Brain microvascular endothelial cell (primary cell): Measurements from ENCODE around the gene TMPRSS3.

ENCODE experiments used
- DNase-seq: peaks from one replicate; pipeline ENCODE4 v3.0.0-alpha.2; 2020
- H3K27ac ChIP-seq: fragments of 250-450 bp; sonication (Bioruptor Pico); 2 replicates; pipeline ENCODE4 v1.5.1; 2020; ENCODE audit warnings: mild to moderate bottlenecking, moderate library complexity
- H3K27me3 ChIP-seq: fragments of 250-450 bp; sonication (Bioruptor Pico); replicated peaks from 2 replicates; pipeline ENCODE4 v1.5.1; 2020; ENCODE audit warnings: mild to moderate bottlenecking
- H3K36me3 ChIP-seq: fragments of 250-450 bp; sonication (Bioruptor Pico); replicated peaks from 2 replicates; pipeline ENCODE4 v1.5.1; 2020; ENCODE audit warnings: mild to moderate bottlenecking
- H3K4me3 ChIP-seq: 2 replicates; pipeline ENCODE4 v1.5.1; 2011; ENCODE audit warnings: low read depth, mild to moderate bottlenecking, control low read depth, low read length, moderate library complexity
- CTCF ChIP-seq: IDR thresholded peaks from 2 replicates; pipeline ENCODE4 v1.5.1; 2011; ENCODE audit warnings: low read depth, mild to moderate bottlenecking, moderate library complexity, low read length, control low read depth, inconsistent platforms; ENCODE audit errors: missing control alignments
- in situ Hi-C: cut with HindIII; loops from 2 replicates; pipeline ENCODE4 v1.10.0; 2017; ENCODE audit warnings: low sequenced_read_pairs, low pct_ligation_motif_present

Gene TMPRSS3

GRCh38 chr21:42360317-42360716 is 35.5 kb downstream of the TMPRSS3 start:
- H3K27ac ChIP-seq, result no peak overlapping the region
- in situ Hi-C loops, result no loop called here

GRCh38 chr21:42358937-42359336 is 36.9 kb downstream of the TMPRSS3 start:
- in situ Hi-C loops, result no loop called here
- H3K27me3 ChIP-seq, result no peaks in the 10 kb centered on the region

More at GRCh38 chr21:42360317-42360716, 35.5 kb downstream of the TMPRSS3 start:
- DNase-seq, result no peak
- no peaks in the 10 kb centered on the region for H3K36me3 ChIP-seq
- H3K4me3 ChIP-seq, result no peak overlapping the region
- no peaks in the 10 kb centered on the region for H3K27me3 ChIP-seq
- no peak for TF ChIP-seq CTCF

GRCh38 chr21:42358261-42358660 is 37.6 kb downstream of the TMPRSS3 start:
- H3K4me3 ChIP-seq, result no peak overlapping the region
- H3K36me3 ChIP-seq, result no peaks in the 10 kb centered on the region
- no peak for DNase-seq
- in situ Hi-C loops, result no loop called here
- no peaks in the 10 kb centered on the region for H3K27me3 ChIP-seq
- no peak for TF ChIP-seq CTCF
- no peak overlapping the region for H3K27ac ChIP-seq

More at GRCh38 chr21:42358937-42359336, 36.9 kb downstream of the TMPRSS3 start:
- Histone ChIP-seq H3K4me3 (no peak overlapping the region), H3K36me3 (no peaks in the 10 kb centered on the region), H3K27ac (no peak overlapping the region)
- TF ChIP-seq CTCF, result no peak
- no peak for DNase-seq

- no peak for DNase-seq
- Histone ChIP-seq H3K4me3 (no peak overlapping the region), H3K36me3 (no peaks in the 10 kb centered on the region), H3K27me3 (no peaks in the 10 kb centered on the region), H3K27ac (no peak overlapping the region)
- in situ Hi-C loops, result no loop called here
- TF ChIP-seq CTCF, result no peak
Observed at GRCh38 chr21:42357307-42357706, 38.5 kb downstream of the TMPRSS3 start.

- Histone ChIP-seq H3K27me3 (no peaks in the 10 kb centered on the region), H3K4me3 (no peak overlapping the region), H3K27ac (no peak overlapping the region), H3K36me3 (no peaks in the 10 kb centered on the region)
- in situ Hi-C loops, result no loop called here
- DNase-seq, result no peak
- no peak for TF ChIP-seq CTCF
Observed at GRCh38 chr21:42356650-42357049, 39.2 kb downstream of the TMPRSS3 start.

GRCh38 chr21:42356046-42356445 is 39.8 kb downstream of the TMPRSS3 start:
- Histone ChIP-seq H3K4me3 (no peak overlapping the region), H3K27ac (no peak overlapping the region), H3K36me3 (no peaks in the 10 kb centered on the region), H3K27me3 (no peaks in the 10 kb centered on the region)
- no peak for TF ChIP-seq CTCF
- in situ Hi-C loops, result no loop called here
- DNase-seq, result no peak
